Measurements from ENCODE around the gene ZNF41.
"Not testable (repeated sequence)": the region's sequence is repeated elsewhere in the genome, so short reads cannot be mapped to it uniquely, and the experiment has no call there.

ZNF41 gene

GRCh38 chrX:47482512-47483305 lies at the start of gene ZNF41:
ZNF41 (minus strand) TSS chrX:47483222; CDS start chrX:47467481, 15,741 bp downstream.
- DNase-seq (ENCODE audit: low read depth in 3 of 3): peak; percentile 56 to 76 (median 57)

DNA sequence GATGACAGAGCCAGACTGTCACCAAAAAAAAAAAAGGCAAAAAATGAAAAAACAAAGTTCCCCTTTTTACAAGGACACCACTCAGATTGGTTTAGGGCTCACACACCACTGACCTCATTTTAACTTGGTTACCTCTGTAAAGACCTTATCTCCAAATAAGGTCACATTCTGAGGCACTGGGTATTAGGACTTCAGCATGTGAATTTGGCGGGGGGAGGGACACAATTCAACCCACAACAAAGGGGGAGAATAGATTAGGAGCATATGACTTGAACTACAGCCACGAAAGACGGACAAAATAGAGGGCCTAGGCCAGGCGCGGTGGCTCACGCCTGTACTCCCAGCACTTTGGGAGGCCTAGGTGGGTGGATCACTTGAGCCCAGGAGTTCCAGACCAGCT lies 47.0 kb upstream of the ZNF41 start:
- no peak for DNase-seq (ENCODE audit: low read depth in 3 of 3)

DNA sequence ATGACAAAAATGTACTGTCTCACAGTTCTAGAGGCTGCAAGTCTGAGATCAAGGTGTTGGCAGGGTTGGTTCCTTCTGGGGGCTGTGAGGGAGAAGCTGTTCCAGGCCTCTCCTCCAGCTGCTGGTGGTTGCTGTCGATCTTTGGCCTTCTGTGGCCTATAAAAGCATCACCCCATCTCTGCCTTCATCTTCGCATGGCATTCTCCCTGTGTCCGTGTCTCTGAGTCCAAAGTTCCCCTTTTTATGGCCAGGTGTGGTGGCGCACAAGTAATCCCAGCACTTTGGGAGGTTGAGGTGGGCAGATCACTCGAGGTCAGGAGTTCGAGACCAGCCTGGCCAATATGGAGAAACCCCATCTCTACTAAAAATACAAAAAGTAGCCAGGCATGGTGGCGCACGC lies 46.5 kb upstream of the ZNF41 start:
- no peak for DNase-seq (ENCODE audit: low read depth in 3 of 3)

GRCh38 chrX:47523713-47524166 lies 40.7 kb upstream of the ZNF41 start:
- no peak for DNase-seq (ENCODE audit: low read depth in 3 of 3)

- peak; percentile 52 to 79 (median 60) for DNase-seq (ENCODE audit: low read depth in 3 of 3)
Observed at GRCh38 chrX:47523297-47523696, 40.3 kb upstream of the ZNF41 start.

DNA sequence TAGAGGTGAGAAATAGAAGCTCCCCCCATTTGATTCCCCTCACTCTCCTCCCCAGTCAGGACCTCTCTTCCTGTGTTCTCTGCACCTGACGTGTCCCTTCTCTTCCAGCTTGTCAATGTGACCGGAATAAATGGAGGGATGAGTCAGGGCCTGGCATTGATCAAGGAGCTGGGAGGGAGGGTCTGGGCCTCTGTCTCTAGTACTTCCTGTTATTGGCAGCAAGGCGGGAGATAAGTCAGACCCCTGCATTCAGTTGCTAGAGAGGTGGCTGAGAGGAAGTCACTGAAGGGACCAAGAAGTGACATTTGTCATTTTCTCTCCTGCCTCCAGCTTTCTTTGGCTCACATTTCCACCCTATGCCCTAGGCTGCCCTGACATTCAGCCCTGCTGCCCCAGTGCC lies 35.1 kb upstream of the ZNF41 start:
- no peak for DNase-seq (ENCODE audit: low read depth in 3 of 3)

GRCh38 chrX:47515941-47516665 lies 33.1 kb upstream of the ZNF41 start:
- DNase-seq (ENCODE audit: low read depth in 3 of 3): no peak

- DNase-seq (ENCODE audit: low read depth in 3 of 3): no peak
Observed at GRCh38 chrX:47514533-47515235, 31.7 kb upstream of the ZNF41 start.

GRCh38 chrX:47513034-47513965 lies 30.3 kb upstream of the ZNF41 start:
- peak in 1 of 3 experiments; percentile 8 for DNase-seq (ENCODE audit: low read depth in 3 of 3)

DNA sequence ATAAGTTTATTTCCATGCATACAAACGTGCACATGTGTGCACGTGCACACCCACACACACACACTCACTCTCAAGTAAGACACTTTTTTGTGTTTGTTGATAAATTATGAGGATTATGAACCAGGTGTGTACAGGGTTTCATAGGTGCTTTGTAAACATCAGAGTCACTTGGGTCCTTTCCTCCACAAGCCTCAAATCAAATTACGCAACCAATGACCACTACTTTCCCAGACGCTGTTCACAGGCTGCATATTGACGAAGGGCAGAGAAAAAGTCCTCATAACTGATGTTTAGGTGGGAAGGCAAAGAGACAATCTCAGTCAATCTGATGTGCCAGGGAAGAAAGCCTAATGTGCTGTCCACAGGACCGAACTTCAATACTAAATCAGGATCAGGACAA lies 29.4 kb upstream of the ZNF41 start:
- DNase-seq (ENCODE audit: low read depth in 3 of 3): not testable (repeated sequence)

DNA sequence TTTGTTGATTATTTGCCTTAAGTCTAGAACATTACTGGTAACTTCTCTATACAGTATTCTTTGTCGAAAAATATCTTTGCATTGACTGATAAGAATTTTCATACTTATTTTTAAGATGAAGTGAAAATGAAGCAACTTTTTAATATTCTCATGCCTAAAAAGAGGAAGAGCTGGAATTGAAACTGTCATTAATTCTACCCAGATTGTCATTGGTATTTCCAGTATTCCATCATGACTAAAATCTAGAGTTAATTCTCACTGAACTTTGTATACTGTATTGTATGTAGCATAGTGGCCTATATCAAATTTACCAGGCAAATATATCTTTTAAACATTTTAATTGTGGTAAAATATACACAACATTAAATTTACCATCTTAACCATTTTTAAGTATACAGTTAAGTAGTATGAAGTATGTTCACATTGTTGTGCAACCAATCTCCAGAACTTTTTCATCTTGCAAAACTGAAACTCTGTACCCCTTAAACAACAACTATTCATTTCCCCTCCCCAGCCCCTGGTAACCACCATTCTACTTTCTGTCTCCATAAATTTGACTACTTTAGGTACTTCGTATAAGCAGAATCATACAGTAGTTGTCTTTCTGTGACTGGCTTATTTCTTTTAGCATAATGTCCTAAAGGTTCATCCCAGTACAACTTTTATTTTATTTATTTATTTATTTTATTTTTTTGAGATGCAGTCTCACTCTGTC lies 24.3 kb upstream of the ZNF41 start:
- no peak for DNase-seq (ENCODE audit: low read depth in 3 of 3)

GRCh38 chrX:47503151-47503550 lies 20.1 kb upstream of the ZNF41 start:
- no peak for DNase-seq (ENCODE audit: low read depth in 3 of 3)

GRCh38 chrX:47502316-47503125 lies 19.5 kb upstream of the ZNF41 start:
- no peak for DNase-seq (ENCODE audit: low read depth in 3 of 3)

- DNase-seq (ENCODE audit: low read depth in 3 of 3): no peak
Observed at GRCh38 chrX:47501226-47502074, 18.4 kb upstream of the ZNF41 start.

GRCh38 chrX:47500554-47500953 lies 17.5 kb upstream of the ZNF41 start:
- DNase-seq (ENCODE audit: low read depth in 3 of 3): no peak

DNA sequence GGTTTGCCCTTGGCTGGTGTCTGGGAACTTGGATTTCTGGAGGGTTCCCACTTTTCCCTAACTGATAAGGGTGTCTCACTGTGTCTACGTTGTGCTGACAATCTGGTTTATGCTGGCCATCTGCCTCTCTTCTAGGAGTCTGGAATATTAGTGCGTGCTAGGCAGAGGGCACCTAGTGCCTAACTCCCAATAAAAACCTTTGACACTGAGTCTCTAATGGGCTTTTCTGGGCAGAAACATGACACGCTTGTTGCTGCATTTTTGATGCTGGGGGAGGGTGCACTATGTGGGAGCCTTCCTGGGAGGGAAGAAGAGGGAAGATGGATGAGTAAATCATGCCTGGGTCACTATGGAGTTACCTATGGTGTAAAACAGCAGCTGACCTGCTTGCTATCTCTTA lies 16.3 kb upstream of the ZNF41 start:
- DNase-seq (ENCODE audit: low read depth in 3 of 3): no peak

GRCh38 chrX:47498411-47498810 lies 15.4 kb upstream of the ZNF41 start:
- DNase-seq (ENCODE audit: low read depth in 3 of 3): no peak

GRCh38 chrX:47497271-47497888 lies 14.4 kb upstream of the ZNF41 start:
- no peak for DNase-seq (ENCODE audit: low read depth in 3 of 3)

Measured in stimulated activated CD4-positive, alpha-beta T cell treated with anti-CD3 and anti-CD28 coated beads, TNF-alpha, amount 100 ng/mL, for 24 hours (primary cell).